ENCODE results near the gene NR5A2.

NR5A2 gene

DNA sequence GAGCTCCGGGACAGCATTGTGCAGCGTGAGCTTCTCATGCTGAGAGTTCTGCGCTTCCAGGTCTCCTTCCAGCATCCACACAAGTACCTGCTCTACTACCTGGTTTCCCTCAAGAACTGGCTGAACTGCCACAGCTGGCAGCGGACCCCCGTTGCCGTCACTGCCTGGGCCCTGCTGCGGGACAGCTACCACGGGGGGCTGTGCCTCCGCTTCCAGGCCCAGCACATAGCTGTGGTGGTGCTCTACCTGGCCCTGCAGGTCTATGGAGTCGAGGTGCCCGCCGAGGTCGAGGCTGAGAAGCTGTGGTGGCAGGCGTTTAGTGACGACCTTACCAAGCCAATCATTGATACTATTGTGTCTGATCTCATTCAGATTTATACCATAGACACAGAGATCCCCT, 186.4 kb downstream of the NR5A2 start:
- DNase-seq, result no peak

DNA sequence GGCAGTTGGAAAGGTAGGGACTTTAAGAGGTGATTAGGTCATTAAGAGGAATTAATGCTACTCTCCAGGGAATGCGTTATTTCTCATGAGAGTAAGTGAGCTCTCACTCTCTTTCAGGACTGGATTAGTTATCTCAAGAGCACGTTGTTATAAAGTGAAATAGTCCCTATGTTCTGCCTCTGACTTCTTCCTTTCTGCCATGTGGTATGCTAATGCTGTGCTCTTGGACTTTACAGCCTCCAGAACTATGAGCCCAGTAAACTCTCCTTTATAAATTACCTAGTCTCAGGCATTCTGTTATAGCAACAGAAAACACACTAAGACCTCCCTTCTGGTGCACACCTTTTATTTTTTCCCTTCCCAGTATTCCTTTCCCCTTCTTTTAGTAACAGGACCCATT, 187.8 kb downstream of the NR5A2 start:
- no peak for DNase-seq

DNA sequence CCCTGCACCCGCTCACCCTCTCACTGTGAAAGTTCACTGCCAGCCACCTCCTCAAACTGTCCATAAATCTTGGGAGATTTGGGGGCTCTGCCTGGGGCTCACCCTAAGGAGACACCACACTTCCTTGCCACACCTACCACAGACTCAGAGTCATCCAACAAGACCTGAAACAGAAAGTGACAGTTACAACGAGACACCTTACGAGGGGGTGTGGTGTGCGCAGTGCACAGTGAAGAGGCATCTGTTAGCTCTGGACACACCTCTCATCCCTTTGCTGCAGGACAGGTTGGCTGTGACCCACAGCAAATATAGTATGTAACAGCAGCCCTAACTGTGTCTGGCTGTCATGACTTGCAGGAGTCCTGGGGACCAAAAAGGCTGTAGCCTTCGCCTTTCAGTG, 190.2 kb downstream of the NR5A2 start:
- no peak for DNase-seq

DNA sequence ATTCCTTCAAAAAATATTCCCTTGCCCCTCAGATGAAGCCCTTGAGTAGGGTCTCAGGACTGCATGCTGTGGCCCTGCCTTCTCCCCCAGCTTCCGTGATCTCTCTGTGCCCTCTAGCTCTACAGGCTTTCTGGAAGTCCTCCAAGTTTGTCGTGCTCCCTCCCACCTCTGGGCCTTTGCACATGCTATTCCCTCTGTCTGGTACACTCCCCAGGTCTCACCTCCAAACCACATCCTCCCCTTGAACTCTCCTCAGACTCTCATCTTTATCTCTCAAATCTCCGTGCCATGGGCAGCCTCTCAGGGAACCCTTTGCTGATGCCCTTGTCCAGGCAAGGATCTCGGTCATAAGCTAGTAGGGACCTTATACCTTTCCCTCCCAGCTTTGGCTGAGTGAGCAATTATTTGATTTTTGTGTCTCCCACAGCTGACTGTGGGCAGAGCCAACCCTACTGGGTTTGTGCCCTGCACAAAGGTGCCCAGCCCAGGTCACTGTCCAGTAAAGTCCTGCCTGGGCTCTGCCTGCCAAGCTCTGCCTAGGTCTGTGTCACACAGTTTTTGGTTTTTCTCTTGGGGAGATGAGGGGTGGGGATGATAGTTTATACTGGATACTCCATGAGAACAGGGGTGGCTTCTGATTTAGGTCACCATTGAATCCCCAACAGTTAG, 194.2 kb downstream of the NR5A2 start:
- DNase-seq, result no peak

DNA sequence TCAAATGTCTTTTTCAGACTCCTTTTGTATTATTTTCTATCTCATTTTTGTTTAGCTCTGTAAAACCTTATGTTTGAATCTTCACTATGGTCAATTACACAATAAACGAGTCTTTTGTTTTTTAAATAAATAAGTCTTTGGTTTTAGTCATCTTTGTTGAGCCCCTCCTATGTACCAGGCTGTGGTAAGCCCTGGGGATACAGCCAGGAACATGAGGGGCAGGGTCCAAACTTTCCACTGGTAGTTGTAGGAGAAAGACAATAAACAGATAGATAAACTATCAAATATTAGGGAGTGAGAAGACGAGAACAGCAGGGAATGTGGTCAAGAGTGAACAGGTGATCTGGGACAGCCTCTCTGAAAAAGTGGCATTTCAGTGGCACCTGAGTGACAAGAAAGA, 195.7 kb downstream of the NR5A2 start:
- DNase-seq, result no peak

DNA sequence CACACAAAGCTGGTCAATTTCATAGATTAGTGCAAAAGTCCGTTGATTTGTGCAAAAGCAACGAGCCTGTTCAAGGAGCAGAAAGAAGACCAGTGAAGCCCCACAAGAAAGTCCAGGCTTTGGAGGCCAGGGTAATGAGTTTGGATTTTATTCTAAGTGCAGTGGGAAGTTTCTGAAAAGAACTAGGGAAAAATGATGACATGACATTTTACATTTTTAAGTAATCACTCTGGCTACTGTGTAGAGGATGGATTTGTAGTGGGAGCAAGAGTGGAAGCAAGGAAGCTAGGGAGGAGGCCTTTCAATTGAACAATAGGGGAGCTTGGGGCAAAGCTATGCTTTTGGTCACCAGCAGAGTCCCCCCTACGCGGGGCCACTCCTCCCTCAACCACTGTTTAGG, 196.1 kb downstream of the NR5A2 start:
- no peak for DNase-seq

DNA sequence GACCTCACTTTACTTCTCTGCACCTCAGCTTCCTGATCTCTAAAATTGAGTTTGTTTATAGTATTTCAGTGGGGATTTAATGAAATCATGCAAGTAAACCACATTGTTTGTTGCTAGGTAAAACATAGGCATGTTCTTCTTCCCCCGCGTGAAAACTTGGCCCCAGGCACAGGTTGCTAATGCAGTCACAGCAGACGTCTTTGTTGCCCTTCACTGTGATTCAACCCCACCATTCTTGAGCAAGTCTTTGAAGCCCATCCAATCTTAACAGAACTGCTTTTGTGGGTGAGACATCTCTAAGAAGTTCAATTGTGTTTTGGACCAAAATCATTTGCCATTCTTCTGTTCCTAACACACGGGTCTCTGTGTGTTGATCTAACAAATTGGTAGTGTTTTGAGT, 196.8 kb downstream of the NR5A2 start:
- DNase-seq, result no peak

DNA sequence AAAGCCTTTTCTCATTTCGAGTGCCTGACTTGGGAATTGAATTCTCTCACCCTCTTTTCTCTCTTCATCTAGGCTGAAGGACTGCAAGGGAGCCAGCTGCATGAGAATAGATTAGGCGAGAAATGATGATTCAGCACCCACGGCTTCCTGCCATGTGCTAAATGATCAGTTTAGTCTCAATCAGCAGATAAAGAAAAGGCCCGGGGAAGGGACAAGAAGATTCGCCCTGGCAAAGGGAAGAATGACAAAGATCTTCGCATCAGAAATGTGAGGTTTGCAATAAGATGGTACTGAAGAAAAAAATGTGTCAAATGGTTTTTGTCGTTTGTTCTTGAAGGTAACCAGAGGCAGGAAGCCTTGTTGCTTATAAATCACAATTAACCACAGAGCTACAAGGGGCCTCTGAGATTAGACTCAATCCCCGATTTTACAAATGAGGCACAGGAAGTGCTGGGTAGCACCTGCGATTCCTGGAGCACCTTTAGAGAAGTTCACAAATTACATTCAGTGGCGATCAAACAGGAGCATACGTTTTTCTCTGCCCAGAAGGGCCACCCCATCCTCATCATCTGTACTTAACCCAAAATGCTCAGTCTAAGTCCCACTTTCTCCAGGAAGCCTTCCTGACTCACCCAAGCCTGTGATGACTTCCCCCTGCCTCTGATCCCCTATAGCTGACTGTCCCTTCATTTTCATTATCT, 198.9 kb downstream of the NR5A2 start:
- DNase-seq, result no peak

DNA sequence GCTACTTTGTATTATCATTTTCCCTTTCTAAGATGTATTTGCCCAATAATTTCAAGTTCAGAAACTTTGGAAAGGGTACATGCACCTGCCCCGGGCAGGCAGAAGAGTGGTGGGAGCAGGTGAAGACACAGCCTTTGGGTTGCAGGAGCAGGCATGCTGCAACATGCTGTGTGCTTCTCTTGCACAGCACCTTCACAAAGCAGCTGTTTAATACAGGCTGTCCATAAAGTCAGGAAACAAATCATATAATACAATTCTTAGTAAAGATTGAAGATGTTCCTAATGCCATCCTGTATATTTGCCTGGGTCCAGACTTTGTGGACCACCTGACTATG, 199.4 kb downstream of the NR5A2 start:
- DNase-seq, result no peak
